ENCODE data around the gene LYRM4. TPM values are rescaled to one million over a fixed set of nuclear protein-coding genes. Genes with fewer than 3 reads are reported as not detected.

LYRM4 gene
- total RNA-seq, 2 donors from 2014 or later = 19.1 to 22.5 TPM

DNA sequence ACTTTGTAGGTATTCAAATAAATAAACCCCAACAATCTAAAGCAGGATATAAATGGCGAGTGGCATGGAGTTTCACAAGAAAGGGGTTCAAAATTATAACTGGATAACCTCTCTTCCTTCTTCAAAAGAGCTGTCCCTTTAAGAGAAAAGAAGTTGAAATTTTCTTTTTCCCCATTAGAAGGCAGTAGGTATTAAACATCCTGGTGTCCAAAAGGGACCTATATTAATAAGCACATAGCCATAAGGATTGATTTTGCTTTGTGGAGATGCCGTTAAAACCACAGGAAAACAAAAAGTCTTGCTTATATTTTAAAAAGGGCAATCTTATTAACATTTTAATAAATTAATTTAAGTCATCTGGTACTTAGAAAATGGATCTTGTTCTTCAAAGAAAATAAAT lies 76.5 kb downstream of the LYRM4 start:
- TF ChIP-seq CTCF (IDR thresholded peaks at IDR 0.05) = no peak
- no peak overlapping the region for H3K4me3 ChIP-seq
- no peaks in the 10 kb centered on the region for H3K27me3 ChIP-seq
- no peaks in the 10 kb centered on the region for H3K9me3 ChIP-seq
- H3K36me3 ChIP-seq = no peaks in the 10 kb centered on the region
- H3K4me1 ChIP-seq = no peaks in the 10 kb centered on the region
- no peak for DNase-seq (ENCODE audit: low spot score)
- no peak overlapping the region for H3K27ac ChIP-seq

DNA sequence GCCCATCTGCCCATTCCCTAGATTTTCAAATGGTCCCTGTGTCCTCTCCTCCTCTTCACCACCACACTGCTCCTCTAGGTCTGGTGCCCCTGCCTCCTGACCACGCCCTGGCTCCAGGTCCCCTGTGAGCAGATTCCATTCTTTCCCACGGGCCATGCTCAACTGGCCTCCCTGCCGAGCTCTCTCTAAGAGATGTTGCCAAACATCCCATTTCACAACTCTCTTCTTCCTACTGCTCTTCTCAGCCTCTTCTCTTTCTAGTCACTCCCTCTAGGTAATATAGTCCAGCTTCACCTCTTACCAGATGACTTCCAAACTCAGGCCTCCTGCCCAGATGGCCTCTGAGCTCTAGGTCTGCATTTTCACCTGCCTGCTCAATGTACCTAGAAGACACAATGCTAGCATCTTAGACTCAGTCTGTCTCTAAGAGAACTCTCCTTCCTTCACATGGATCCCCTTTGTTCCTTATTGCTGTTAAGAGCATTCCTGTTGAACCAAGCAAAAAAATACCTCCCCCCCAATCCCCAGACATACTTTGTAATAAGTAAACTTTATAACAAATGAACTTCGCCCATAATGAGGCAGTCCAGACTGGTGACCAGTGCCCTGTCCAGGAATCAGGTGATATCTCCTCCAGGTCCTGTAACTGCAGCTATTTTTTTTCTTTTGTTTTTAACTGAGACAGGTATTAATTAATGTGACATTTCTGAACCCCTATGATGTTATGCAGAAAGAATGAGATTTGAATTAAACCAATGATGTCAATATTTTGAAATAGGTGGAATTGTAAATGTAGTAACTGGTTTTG lies 79.0 kb downstream of the LYRM4 start:
- H3K9me3 ChIP-seq = no peaks in the 10 kb centered on the region
- H3K27me3 ChIP-seq = no peaks in the 10 kb centered on the region
- H3K36me3 ChIP-seq = no peaks in the 10 kb centered on the region
- H3K4me1 ChIP-seq = peaks cover 0 to 2% of the 10 kb centered on the region in 2 donors
- DNase-seq (ENCODE audit: low spot score) = no peak
- no peak for TF ChIP-seq CTCF (IDR thresholded peaks at IDR 0.05)
- H3K27ac ChIP-seq = no peak overlapping the region
- no peak overlapping the region for H3K4me3 ChIP-seq

GRCh38 chr6:5180636-5181035 lies 80.1 kb downstream of the LYRM4 start:
- no peak overlapping the region for H3K27ac ChIP-seq
- peaks cover 0 to 2% of the 10 kb centered on the region in 2 donors for H3K4me1 ChIP-seq
- H3K27me3 ChIP-seq = no peaks in the 10 kb centered on the region
- no peak for TF ChIP-seq CTCF (IDR thresholded peaks at IDR 0.05)
- H3K36me3 ChIP-seq = no peaks in the 10 kb centered on the region
- no peak for DNase-seq (ENCODE audit: low spot score)
- no peaks in the 10 kb centered on the region for H3K9me3 ChIP-seq
- no peak overlapping the region for H3K4me3 ChIP-seq

GRCh38 chr6:5179917-5180316 lies 80.8 kb downstream of the LYRM4 start:
- H3K9me3 ChIP-seq = no peaks in the 10 kb centered on the region
- no peaks in the 10 kb centered on the region for H3K27me3 ChIP-seq
- H3K27ac ChIP-seq = no peak overlapping the region
- no peak for DNase-seq (ENCODE audit: low spot score)
- no peak for TF ChIP-seq CTCF (IDR thresholded peaks at IDR 0.05)
- H3K36me3 ChIP-seq = no peaks in the 10 kb centered on the region
- peaks cover 0 to 2% of the 10 kb centered on the region in 2 donors for H3K4me1 ChIP-seq
- no peak overlapping the region for H3K4me3 ChIP-seq

GRCh38 chr6:5178806-5179205 lies 81.9 kb downstream of the LYRM4 start:
- DNase-seq (ENCODE audit: low spot score) = no peak
- Histone ChIP-seq H3K36me3 (no peaks in the 10 kb centered on the region), H3K27me3 (no peaks in the 10 kb centered on the region), H3K4me3 (no peak overlapping the region), H3K4me1 (peaks cover 0 to 2% of the 10 kb centered on the region in 2 donors), H3K27ac (no peak overlapping the region), H3K9me3 (no peaks in the 10 kb centered on the region)
- no peak for TF ChIP-seq CTCF (IDR thresholded peaks at IDR 0.05)

GRCh38 chr6:5175635-5176034 lies 85.1 kb downstream of the LYRM4 start:
- Histone ChIP-seq H3K27ac (no peak overlapping the region), H3K9me3 (no peaks in the 10 kb centered on the region), H3K27me3 (no peaks in the 10 kb centered on the region), H3K4me1 (peaks cover 0 to 2% of the 10 kb centered on the region in 2 donors), H3K36me3 (no peaks in the 10 kb centered on the region), H3K4me3 (no peak overlapping the region)
- TF ChIP-seq CTCF (IDR thresholded peaks at IDR 0.05) = no peak
- no peak for DNase-seq (ENCODE audit: low spot score)
